ENCODE results near the gene NSG1.

DNA sequence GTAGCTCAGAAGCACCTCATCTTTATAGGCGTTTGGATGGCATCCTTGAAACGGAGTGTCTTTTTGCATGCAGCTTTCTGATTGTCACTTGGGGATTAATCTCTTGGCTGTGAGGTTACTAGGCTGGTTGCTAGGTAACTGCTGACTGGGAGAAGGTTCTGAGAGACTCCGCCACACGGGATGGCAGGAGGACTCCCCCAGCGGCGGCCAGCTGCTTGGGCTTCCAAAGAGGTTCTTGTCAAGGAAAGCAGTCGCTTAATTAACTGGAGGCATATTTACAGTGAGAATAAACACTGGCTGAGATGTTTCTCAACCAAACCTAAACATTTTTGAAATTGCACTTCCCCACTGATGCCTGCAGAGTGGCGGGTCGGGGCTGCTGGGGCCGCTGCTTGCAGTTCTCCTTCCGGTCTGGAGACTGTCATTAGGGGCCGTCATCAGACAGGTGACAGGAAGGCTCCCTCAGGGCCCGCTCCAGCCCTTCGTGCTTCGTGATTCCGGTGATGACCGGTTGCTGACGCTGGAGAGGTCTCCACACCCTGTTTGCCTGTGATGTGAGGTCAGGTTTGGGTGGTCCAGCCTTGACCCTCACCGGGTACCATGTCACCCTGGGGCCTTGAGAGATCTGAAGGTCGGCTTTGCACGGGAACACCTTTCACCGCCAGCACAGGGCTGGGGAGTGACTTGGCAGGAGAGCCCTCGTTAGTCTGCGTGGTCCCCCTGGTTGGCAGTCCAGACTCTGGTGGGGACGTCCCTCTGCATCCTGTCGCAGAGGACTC lies 9.1 kb downstream of the NSG1 start:
- TF ChIP-seq TAF1 (IDR thresholded peaks at IDR 0.05; ENCODE audit: borderline replicate concordance, low read depth, low read length) (no peak), EP300 (IDR thresholded peaks at IDR 0.05; ENCODE audit: borderline replicate concordance in 1 of 2, low read depth in 1 of 2, low read length in 1 of 2) (no peak), POLR2AphosphoS5 (IDR thresholded peaks at IDR 0.05; ENCODE audit: low read depth, low read length) (no peak), RFX5 (IDR thresholded peaks at IDR 0.05; ENCODE audit: low read length) (peak; percentile 94), NRF1 (IDR thresholded peaks at IDR 0.05; ENCODE audit: low read depth, low read length) (no peak), GABPA (IDR thresholded peaks at IDR 0.05; ENCODE audit: low read depth) (no peak), SMC3 (IDR thresholded peaks at IDR 0.05; ENCODE audit: low read depth, low read length) (no peak), RAD21 (IDR thresholded peaks at IDR 0.05; ENCODE audit: low read length) (no peak)
- TF ChIP-seq, protein P1, sequence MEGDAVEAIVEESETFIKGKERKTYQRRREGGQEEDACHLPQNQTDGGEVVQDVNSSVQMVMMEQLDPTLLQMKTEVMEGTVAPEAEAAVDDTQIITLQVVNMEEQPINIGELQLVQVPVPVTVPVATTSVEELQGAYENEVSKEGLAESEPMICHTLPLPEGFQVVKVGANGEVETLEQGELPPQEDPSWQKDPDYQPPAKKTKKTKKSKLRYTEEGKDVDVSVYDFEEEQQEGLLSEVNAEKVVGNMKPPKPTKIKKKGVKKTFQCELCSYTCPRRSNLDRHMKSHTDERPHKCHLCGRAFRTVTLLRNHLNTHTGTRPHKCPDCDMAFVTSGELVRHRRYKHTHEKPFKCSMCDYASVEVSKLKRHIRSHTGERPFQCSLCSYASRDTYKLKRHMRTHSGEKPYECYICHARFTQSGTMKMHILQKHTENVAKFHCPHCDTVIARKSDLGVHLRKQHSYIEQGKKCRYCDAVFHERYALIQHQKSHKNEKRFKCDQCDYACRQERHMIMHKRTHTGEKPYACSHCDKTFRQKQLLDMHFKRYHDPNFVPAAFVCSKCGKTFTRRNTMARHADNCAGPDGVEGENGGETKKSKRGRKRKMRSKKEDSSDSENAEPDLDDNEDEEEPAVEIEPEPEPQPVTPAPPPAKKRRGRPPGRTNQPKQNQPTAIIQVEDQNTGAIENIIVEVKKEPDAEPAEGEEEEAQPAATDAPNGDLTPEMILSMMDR (IDR thresholded peaks at IDR 0.05): no peak
- TF ChIP-seq, protein P2, sequence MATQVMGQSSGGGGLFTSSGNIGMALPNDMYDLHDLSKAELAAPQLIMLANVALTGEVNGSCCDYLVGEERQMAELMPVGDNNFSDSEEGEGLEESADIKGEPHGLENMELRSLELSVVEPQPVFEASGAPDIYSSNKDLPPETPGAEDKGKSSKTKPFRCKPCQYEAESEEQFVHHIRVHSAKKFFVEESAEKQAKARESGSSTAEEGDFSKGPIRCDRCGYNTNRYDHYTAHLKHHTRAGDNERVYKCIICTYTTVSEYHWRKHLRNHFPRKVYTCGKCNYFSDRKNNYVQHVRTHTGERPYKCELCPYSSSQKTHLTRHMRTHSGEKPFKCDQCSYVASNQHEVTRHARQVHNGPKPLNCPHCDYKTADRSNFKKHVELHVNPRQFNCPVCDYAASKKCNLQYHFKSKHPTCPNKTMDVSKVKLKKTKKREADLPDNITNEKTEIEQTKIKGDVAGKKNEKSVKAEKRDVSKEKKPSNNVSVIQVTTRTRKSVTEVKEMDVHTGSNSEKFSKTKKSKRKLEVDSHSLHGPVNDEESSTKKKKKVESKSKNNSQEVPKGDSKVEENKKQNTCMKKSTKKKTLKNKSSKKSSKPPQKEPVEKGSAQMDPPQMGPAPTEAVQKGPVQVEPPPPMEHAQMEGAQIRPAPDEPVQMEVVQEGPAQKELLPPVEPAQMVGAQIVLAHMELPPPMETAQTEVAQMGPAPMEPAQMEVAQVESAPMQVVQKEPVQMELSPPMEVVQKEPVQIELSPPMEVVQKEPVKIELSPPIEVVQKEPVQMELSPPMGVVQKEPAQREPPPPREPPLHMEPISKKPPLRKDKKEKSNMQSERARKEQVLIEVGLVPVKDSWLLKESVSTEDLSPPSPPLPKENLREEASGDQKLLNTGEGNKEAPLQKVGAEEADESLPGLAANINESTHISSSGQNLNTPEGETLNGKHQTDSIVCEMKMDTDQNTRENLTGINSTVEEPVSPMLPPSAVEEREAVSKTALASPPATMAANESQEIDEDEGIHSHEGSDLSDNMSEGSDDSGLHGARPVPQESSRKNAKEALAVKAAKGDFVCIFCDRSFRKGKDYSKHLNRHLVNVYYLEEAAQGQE (IDR thresholded peaks at IDR 0.05; ENCODE audit: low read depth, low read length): no peak
- TF ChIP-seq, protein P3, sequence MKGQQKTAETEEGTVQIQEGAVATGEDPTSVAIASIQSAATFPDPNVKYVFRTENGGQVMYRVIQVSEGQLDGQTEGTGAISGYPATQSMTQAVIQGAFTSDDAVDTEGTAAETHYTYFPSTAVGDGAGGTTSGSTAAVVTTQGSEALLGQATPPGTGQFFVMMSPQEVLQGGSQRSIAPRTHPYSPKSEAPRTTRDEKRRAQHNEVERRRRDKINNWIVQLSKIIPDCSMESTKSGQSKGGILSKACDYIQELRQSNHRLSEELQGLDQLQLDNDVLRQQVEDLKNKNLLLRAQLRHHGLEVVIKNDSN (IDR thresholded peaks at IDR 0.05; ENCODE audit: borderline replicate concordance, low read depth): no peak
